ENCODE measurements around the gene BCDIN3D.
"Not testable (repeated sequence)": the region's sequence is repeated elsewhere in the genome, so short reads cannot be mapped to it uniquely, and the experiment has no call there.

BCDIN3D gene

DNA sequence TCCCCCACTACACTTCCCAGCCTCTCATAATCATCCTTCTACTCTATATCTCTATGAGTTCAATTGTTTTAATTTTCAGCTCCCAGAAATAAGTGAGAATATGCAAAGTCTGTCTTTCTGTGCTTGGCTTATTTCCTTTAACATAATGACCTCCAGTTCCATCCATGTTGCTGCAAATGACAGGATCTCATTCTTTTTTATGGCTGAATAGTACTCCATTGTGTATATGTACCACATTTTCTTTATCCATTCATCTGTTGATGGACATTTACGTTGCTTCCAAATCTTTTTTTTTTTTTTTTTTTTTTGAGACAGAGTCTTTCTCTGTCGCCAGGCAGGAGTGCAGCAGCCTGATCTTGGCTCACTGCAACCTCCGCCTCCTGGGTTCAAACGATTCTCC is 13.0 kb upstream of the BCDIN3D start:
- not testable (repeated sequence) for DNase-seq

DNA sequence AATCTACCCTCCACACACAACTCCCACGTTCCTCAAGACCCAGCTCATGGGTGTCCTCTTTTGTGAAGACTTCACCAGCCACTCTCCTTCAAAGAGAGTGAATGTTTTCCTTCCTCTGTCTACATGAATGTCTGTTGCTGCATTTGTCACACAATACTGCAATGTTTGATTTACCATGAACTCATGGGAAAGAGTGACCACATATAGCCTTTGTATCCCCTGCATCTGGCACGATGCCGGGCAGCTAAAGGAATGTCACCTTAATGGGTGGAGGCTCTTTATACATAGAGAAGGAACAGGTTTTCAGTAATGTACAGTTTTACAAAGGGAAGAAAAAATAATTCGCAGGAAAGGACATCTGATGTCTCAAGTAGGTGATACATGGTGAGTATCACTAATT is 12.1 kb upstream of the BCDIN3D start:
- DNase-seq: no peak

- DNase-seq: no peak
Measured at GRCh38 chr12:49853671-49854070, 10.8 kb upstream of the BCDIN3D start.

- DNase-seq: no peak
Measured at GRCh38 chr12:49847161-49847560, 4.3 kb upstream of the BCDIN3D start.

DNA sequence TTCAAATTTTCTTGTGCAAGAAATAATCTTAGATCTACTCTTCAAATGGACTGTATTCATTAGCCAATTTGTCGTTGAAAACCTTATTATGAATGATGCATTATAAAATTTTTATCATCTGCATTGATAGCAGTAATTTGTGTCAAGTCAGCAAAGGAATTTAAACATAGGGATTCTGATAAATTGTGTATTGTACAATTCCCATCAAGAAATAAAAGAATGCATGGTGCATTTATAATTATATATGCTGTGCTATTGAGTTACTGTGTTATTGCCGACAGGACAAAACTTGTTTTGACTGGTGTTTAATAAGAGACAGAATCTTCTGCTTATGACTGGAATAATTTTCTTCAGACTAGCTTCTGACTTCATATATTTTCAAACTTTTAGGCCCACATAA is 3.1 kb upstream of the BCDIN3D start:
- no peak for DNase-seq

GRCh38 chr12:49843876-49844437 is 1.1 kb upstream of the BCDIN3D start:
- no peak for DNase-seq

- no peak for DNase-seq
Measured at GRCh38 chr12:49843411-49843810, 505 bp upstream of the BCDIN3D start.

GRCh38 chr12:49838973-49839633 is 3.8 kb downstream of the BCDIN3D start:
- DNase-seq: peak; percentile 30

DNA sequence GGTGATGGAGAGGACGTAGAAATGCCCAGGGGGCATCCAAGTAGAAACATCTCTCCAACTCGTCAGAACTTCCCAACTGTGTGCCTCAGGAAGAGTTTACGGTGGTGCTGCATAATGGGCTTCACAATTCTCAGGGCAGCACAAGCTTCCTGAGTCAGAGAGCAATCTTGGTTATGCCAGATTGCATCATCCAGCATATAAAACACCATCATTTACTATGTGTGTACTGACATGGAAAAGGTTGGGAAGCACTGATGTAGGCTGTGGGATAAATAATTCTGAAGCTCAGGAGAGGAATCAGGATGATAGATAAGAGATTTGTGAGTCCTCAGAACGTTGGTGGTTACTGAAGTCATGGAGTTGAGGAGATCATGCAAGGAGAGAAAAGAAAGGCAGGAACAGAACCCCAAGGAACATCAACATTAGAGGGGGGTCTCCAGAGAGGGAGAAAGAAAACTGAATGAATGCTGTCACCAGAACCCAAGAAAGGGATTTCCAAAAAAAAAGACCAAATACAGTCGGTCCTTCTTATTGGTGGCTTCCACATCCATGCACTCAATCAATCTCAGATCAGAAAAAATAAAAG is 10.0 kb downstream of the BCDIN3D start:
- DNase-seq: no peak

DNA sequence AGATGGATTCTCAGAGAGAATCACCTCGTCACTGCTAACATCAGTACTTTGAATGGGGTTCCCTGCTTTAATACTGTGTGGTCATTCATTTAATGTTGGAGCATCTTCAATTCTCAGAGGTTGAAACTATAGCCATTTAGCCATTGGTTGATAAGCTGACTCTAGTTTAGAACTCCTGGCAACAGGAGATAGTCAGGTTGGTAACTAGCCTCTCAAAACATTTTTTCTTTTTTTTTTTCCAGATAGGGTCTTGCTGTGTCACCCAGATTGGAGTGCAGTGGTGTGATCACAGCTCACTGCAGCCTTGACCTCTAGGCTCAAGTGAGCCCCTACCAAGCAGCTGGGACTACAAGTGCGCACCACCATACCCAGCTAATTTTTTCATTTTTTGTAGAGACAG is 11.2 kb downstream of the BCDIN3D start:
- no peak for DNase-seq

GRCh38 chr12:49828133-49829091 is 14.5 kb downstream of the BCDIN3D start, which contains the start of gene NCKAP5L:
Gene NCKAP5L, minus strand, starts transcription at chr12:49828413. Its CDS starts 24,369 bp downstream, at chr12:49804044.
- DNase-seq: peak; percentile 85

GRCh38 chr12:49827401-49828099 is 15.4 kb downstream of the BCDIN3D start:
- DNase-seq: peak; percentile 18

- DNase-seq: no peak
Measured at GRCh38 chr12:49827051-49827400, 15.9 kb downstream of the BCDIN3D start.

DNA sequence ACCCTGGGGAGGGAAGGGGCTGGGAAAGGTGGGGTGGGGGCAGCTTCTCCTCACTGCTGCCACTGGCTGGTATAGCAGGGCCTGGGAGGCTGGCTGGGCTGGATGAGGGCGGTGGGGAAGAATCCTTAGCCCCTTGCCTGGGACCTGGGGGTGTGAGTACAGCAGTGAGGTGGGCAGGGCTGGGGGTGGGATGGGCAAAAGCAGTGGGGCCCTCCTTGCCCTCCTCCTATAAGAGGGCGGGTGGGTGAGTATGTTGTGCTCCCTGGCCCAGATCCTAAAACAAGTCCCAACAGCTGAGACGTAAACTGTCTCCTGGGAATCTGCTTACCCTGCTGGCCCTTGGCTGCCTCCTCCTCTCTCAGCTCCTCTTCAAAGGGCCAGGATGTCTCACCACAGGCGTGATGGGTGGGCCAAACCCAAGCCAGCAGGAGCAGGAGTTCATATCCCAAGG is 16.9 kb downstream of the BCDIN3D start:
- DNase-seq: no peak

GRCh38 chr12:49825360-49825970 is 17.4 kb downstream of the BCDIN3D start:
- DNase-seq: no peak

- no peak for DNase-seq
Measured at GRCh38 chr12:49824895-49825294, 18.0 kb downstream of the BCDIN3D start.

DNA sequence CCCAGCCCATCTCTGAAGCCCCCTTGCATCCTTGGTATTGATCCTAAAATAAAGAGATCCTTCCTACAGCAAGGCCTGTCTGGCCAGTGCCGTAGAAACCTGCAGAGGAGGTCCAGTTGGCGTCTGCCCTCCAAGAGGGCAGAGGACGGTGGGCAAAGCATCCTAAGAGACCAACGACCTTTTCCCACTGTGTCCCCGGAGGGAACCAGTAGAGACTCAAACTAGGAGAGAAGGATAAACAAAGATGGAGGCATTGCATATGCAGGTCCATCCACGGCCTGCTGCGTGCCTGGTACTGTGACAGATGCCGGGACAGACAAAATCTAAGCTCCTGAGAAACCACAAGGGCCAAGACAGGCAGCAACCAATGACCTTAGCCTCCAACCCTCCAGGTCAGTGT is 18.5 kb downstream of the BCDIN3D start:
- no peak for DNase-seq

DNA sequence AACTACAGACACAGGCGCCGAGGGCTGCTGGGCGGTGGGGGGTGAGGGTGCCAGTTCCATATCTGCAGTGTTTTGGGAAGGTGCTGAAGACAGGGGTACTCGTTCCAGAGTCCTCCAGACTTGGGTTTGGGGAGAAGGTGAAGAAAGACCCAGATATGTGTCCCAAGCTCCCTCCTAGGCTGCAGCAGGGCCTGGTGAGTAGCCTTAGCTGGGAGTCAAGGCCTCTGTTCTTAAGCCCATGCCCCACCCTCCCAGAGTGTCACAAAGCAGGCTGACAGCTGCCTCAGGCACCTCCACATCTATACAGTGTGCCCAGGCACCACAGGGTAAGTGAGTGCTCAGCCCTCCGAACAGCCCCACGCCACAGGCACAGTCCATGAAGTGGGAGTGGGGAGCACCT is 19.0 kb downstream of the BCDIN3D start:
- DNase-seq: no peak

- DNase-seq: no peak
Measured at GRCh38 chr12:49823350-49823749, 19.6 kb downstream of the BCDIN3D start.

GRCh38 chr12:49821373-49822287 is 21.3 kb downstream of the BCDIN3D start:
- no peak for DNase-seq

GRCh38 chr12:49819786-49820185 is 23.1 kb downstream of the BCDIN3D start:
- no peak for DNase-seq

Data from NCI-H2227 treated with DMSO at 0.1 percent for 48 hours (cell line).